CD4-positive, alpha-beta memory T cell (primary cell): ENCODE results near the gene JAKMIP1. TPM values are rescaled to one million over a fixed set of nuclear protein-coding genes. Genes with fewer than 3 reads are reported as not detected.
A peak's percentile ranks its signal among the peaks of the same experiment; 100 is the strongest.

Experiments used
- CTCF ChIA-PET: fragments of 350-600 bp; sonication (Branson Sonifier 250); formaldehyde crosslinking; loops from one replicate; lab custom pipeline; 2021; ENCODE audit warnings: inconsistent platforms; ENCODE audit not compliant: partially characterized antibody; lab: Charles Lee
- POLR2A ChIA-PET: fragments of 350-600 bp; sonication (Branson Sonifier 250); formaldehyde crosslinking; loops from one replicate; lab custom pipeline; 2021; ENCODE audit not compliant: partially characterized antibody; lab: Charles Lee
- DNase-seq, 5 donors: peaks; one replicate each; pipeline versions ENCODE4 v3.0.0 to v3.0.0-alpha.2; 2020 to 2022; ENCODE audit warnings: mixed read lengths in 1 of 5
- H3K27ac ChIP-seq: one replicate; pipeline ENCODE4 v1.7.0; 2013; ENCODE audit warnings: low read depth, low read length
- H3K27me3 ChIP-seq: 2 replicates; pipeline ENCODE4 v1.7.0; 2013; ENCODE audit warnings: mild to moderate bottlenecking, low read length, moderate library complexity; ENCODE audit not compliant: insufficient read depth
- H3K36me3 ChIP-seq: 2 replicates; pipeline ENCODE4 v1.7.0; 2013; ENCODE audit warnings: mild to moderate bottlenecking, low read length, moderate library complexity; ENCODE audit not compliant: insufficient read depth
- H3K4me1 ChIP-seq: 2 replicates; pipeline ENCODE4 v1.7.0; 2013; ENCODE audit warnings: mild to moderate bottlenecking, low read length, moderate library complexity; ENCODE audit not compliant: insufficient read depth
- H3K4me3 ChIP-seq, 2 donors: one replicate each; pipeline ENCODE4 v1.7.0; 2013; ENCODE audit warnings: low read length in 2 of 2, mild to moderate bottlenecking in 1 of 2
- H3K9me3 ChIP-seq, 2 donors: one replicate each; pipeline ENCODE4 v1.7.0; 2013; ENCODE audit warnings: low read length in 2 of 2, control low read depth in 1 of 2; ENCODE audit not compliant: control insufficient read depth in 1 of 2
- H3K27ac Mint-ChIP-seq, 7 donors: one replicate each; pipeline ENCODE4 v1.8.0; 2020 to 2021; ENCODE audit warnings: mixed read lengths in 7 of 7, mild to moderate bottlenecking in 6 of 7, inconsistent platforms in 3 of 7, moderate library complexity in 3 of 7
- H3K27me3 Mint-ChIP-seq, 2 donors: one replicate each; pipeline ENCODE4 v1.8.0; 2020 to 2021; ENCODE audit warnings: mixed read lengths in 2 of 2
- H3K36me3 Mint-ChIP-seq, 2 donors: one replicate each; pipeline ENCODE4 v1.8.0; 2020 to 2021; ENCODE audit warnings: mixed read lengths in 2 of 2, inconsistent platforms in 1 of 2, mild to moderate bottlenecking in 1 of 2
- H3K4me1 Mint-ChIP-seq, 4 donors: one replicate each; pipeline ENCODE4 v1.8.0; 2020 to 2021; ENCODE audit warnings: mixed read lengths in 4 of 4, mild to moderate bottlenecking in 1 of 4
- H3K4me3 Mint-ChIP-seq, 8 donors: one replicate each; pipeline ENCODE4 v1.8.0; 2020 to 2021; ENCODE audit warnings: mixed read lengths in 8 of 8, mild to moderate bottlenecking in 7 of 8, moderate library complexity in 6 of 8, inconsistent platforms in 3 of 8
- H3K9me3 Mint-ChIP-seq, 8 donors: one replicate each; pipeline ENCODE4 v1.8.0; 2020 to 2021; ENCODE audit warnings: mixed read lengths in 8 of 8, mild to moderate bottlenecking in 5 of 8, inconsistent platforms in 3 of 8, moderate library complexity in 1 of 8
- intact Hi-C: fragments of 100-400 bp; cut with micrococcal nuclease; formaldehyde crosslinking; loops from one replicate; pipeline ENCODE4 v1.15.1; 2023
- polyA plus RNA-seq, 2 donors: library from polyadenylated mRNA; unstranded; fragments of 300-500 nt; fragmentation: Illumina TruSeq; gene quantifications; one replicate each; pipeline ENCODE4 v1.2.3, GENCODE V29; 2021
- total RNA-seq, 2 experiments: library from RNA; stranded (reverse); gene quantifications; one replicate each; pipeline ENCODE4 v1.2.3, GENCODE V29; 2021

Gene JAKMIP1
- total and polyA plus RNA-seq, 4 experiments from 2014 or later, result 2.5 to 11.5 (median 3.3) TPM

DNA sequence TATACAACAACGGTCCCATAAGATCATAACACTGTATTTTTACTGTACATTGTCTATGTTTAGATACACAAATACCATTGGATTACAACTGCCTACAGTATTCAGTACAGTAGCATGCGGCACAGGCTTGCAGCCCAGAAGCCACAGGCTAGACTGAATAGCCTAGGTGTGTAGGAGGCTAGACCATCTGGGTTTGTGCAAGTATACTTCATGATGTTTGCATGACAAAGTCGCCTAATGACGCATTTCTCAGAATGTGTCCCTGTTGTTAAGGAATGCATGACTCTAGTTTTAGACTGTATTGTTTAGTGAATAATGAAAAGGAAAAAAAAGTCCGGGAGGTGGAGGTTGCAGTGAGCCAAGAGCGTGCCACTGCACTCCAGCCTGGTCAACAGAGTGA lies 125.6 kb downstream of the JAKMIP1 start:
- intact Hi-C loops, result no loop called here
- POLR2A ChIA-PET, result no interaction called here

GRCh38 chr4:6071959-6072720 lies 128.2 kb downstream of the JAKMIP1 start:
- CTCF ChIA-PET, result no interaction called here
- no peak overlapping the region for H3K4me3 Mint-ChIP-seq
- H3K9me3 Mint-ChIP-seq, result no peaks in the 10 kb centered on the region

More for the DNA sequence above, 125.6 kb downstream of the JAKMIP1 start:
- H3K36me3 ChIP-seq, result no peaks in the 10 kb centered on the region
- no peaks in the 10 kb centered on the region for H3K9me3 ChIP-seq
- no peak overlapping the region for H3K4me3 ChIP-seq
- peaks cover 7 to 16% of the 10 kb centered on the region in 2 donors for H3K36me3 Mint-ChIP-seq
- no peak for DNase-seq
- no peaks in the 10 kb centered on the region for H3K27me3 ChIP-seq
- H3K27me3 Mint-ChIP-seq, result no peaks in the 10 kb centered on the region
- H3K4me3 Mint-ChIP-seq, result no peak overlapping the region
- CTCF ChIA-PET, result no interaction called here
- no peaks in the 10 kb centered on the region for H3K4me1 Mint-ChIP-seq
- no peaks in the 10 kb centered on the region for H3K9me3 Mint-ChIP-seq
- no peak overlapping the region for H3K27ac ChIP-seq
- no peaks in the 10 kb centered on the region for H3K4me1 ChIP-seq
- H3K27ac Mint-ChIP-seq, result no peak overlapping the region

GRCh38 chr4:6071191-6071958 lies 129.0 kb downstream of the JAKMIP1 start:
- Mint-ChIP-seq H3K9me3 (no peaks in the 10 kb centered on the region), H3K4me1 (no peaks in the 10 kb centered on the region), H3K27me3 (no peaks in the 10 kb centered on the region), H3K27ac (no peak overlapping the region), H3K36me3 (peaks cover 7 to 8% of the 10 kb centered on the region in 2 donors), H3K4me3 (no peak overlapping the region)
- intact Hi-C loops, result no loop called here
- H3K9me3 ChIP-seq, result no peaks in the 10 kb centered on the region
- ChIA-PET POLR2A (no interaction called here), CTCF (no interaction called here)
- no peak overlapping the region for H3K27ac ChIP-seq
- no peak overlapping the region for H3K4me3 ChIP-seq
- no peaks in the 10 kb centered on the region for H3K27me3 ChIP-seq
- H3K36me3 ChIP-seq, result no peaks in the 10 kb centered on the region
- no peaks in the 10 kb centered on the region for H3K4me1 ChIP-seq
- DNase-seq, result no peak

More at GRCh38 chr4:6071959-6072720, 128.2 kb downstream of the JAKMIP1 start:
- Mint-ChIP-seq H3K27me3 (no peaks in the 10 kb centered on the region), H3K27ac (peak overlapping the region in 1 of 7 donors; percentile 57), H3K36me3 (peaks cover 2 to 9% of the 10 kb centered on the region in 2 donors), H3K4me1 (no peaks in the 10 kb centered on the region)
- no peak overlapping the region for H3K4me3 ChIP-seq
- H3K36me3 ChIP-seq, result no peaks in the 10 kb centered on the region
- no peak overlapping the region for H3K27ac ChIP-seq
- no peaks in the 10 kb centered on the region for H3K27me3 ChIP-seq
- H3K4me1 ChIP-seq, result no peaks in the 10 kb centered on the region
- no peak for DNase-seq
- POLR2A ChIA-PET, result no interaction called here
- no peaks in the 10 kb centered on the region for H3K9me3 ChIP-seq
- intact Hi-C loops, result no loop called here

GRCh38 chr4:6069845-6070709 lies 130.3 kb downstream of the JAKMIP1 start:
- ChIA-PET CTCF (no interaction called here), POLR2A (no interaction called here)
- no peaks in the 10 kb centered on the region for H3K27me3 Mint-ChIP-seq
- no peaks in the 10 kb centered on the region for H3K27me3 ChIP-seq
- DNase-seq, result no peak
- peaks cover 10 to 11% of the 10 kb centered on the region in 2 donors for H3K36me3 Mint-ChIP-seq
- no peaks in the 10 kb centered on the region for H3K9me3 Mint-ChIP-seq
- H3K36me3 ChIP-seq, result no peaks in the 10 kb centered on the region
- no peak overlapping the region for H3K4me3 Mint-ChIP-seq
- H3K9me3 ChIP-seq, result no peaks in the 10 kb centered on the region
- H3K4me1 ChIP-seq, result no peaks in the 10 kb centered on the region
- no peaks in the 10 kb centered on the region for H3K4me1 Mint-ChIP-seq
- H3K27ac ChIP-seq, result no peak overlapping the region
- no peak overlapping the region for H3K4me3 ChIP-seq
- intact Hi-C loops, result no loop called here
- peak overlapping the region in 1 of 7 donors; percentile 27 for H3K27ac Mint-ChIP-seq

- Histone ChIP-seq H3K4me1 (no peaks in the 10 kb centered on the region), H3K27me3 (no peaks in the 10 kb centered on the region), H3K36me3 (no peaks in the 10 kb centered on the region), H3K9me3 (no peaks in the 10 kb centered on the region), H3K27ac (no peak overlapping the region), H3K4me3 (no peak overlapping the region)
- ChIA-PET CTCF (no interaction called here), POLR2A (no interaction called here)
- no peaks in the 10 kb centered on the region for H3K9me3 Mint-ChIP-seq
- H3K27ac Mint-ChIP-seq, result no peak overlapping the region
- peaks cover 7 to 19% of the 10 kb centered on the region in 2 donors for H3K36me3 Mint-ChIP-seq
- H3K4me3 Mint-ChIP-seq, result no peak overlapping the region
- no peak for DNase-seq
- H3K4me1 Mint-ChIP-seq, result no peaks in the 10 kb centered on the region
- no peaks in the 10 kb centered on the region for H3K27me3 Mint-ChIP-seq
- intact Hi-C loops, result no loop called here
These were observed 131.4 kb downstream of the JAKMIP1 start for GRCh38 chr4:6068986-6069385.

DNA sequence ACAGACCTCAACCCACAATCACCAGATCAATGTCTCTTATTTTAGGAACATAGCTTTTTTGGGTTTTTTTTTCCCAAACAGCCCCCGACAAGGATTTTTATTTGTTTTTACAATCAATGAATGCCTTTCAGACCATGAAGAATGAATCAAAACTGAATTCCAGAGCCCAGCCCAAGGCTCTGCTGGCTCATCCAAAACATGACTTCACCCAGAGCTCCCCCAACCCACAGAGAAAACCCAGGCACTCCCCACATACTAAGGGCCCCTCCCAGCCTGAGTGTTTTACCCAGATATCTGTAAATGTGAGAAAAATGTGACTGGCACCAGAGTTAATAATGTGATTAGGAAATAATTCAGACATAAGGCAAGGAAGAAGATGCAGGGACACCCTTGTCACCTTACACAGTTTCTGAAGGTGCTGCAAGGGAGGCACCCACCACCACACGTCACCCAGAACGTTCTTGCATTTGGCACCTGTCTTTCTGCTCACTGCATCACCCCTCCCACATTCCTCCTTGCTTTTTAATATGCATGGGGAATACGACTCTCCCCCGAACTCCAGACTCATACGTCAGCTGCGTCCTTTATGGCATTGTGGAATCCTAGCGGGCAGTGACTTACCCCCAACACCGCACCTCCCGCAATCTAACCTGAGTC lies 134.3 kb downstream of the JAKMIP1 start:
- no peak overlapping the region for H3K27ac ChIP-seq
- peaks cover 9% of the 10 kb centered on the region for H3K36me3 ChIP-seq
- Mint-ChIP-seq H3K4me3 (no peak overlapping the region), H3K27me3 (no peaks in the 10 kb centered on the region), H3K36me3 (peaks cover 28 to 41% of the 10 kb centered on the region in 2 donors), H3K4me1 (no peaks in the 10 kb centered on the region), H3K27ac (no peak overlapping the region), H3K9me3 (peaks cover 0 to 4% (median 1%) of the 10 kb centered on the region in 8 donors)
- no peak for DNase-seq
- H3K4me1 ChIP-seq, result no peaks in the 10 kb centered on the region
- ChIA-PET CTCF (no interaction called here), POLR2A (no interaction called here)
- no peaks in the 10 kb centered on the region for H3K27me3 ChIP-seq
- intact Hi-C loops, result no loop called here
- H3K9me3 ChIP-seq, result no peaks in the 10 kb centered on the region
- no peak overlapping the region for H3K4me3 ChIP-seq
